Stimulated activated CD8-positive, alpha-beta memory T cell treated with anti-CD3 and anti-CD28 coated beads, Interleukin-4, amount 100 ng/mL, for 1 hour (primary cell): ENCODE results near the gene CAB39.

Source experiments
- DNase-seq, 2 donors: peaks; one replicate each; pipeline ENCODE4 v3.0.0-alpha.2; 2020; ENCODE audit warnings: low read depth in 2 of 2, low spot score in 1 of 2

Gene CAB39

GRCh38 chr2:230779607-230780006, 67.0 kb downstream of the CAB39 start:
- DNase-seq: no peak

GRCh38 chr2:230781130-230781797, 68.6 kb downstream of the CAB39 start:
- DNase-seq: no peak

GRCh38 chr2:230783101-230783500, 70.5 kb downstream of the CAB39 start:
- no peak for DNase-seq

GRCh38 chr2:230784795-230785194, 72.2 kb downstream of the CAB39 start:
- no peak for DNase-seq

GRCh38 chr2:230785346-230785745, 72.7 kb downstream of the CAB39 start:
- DNase-seq: no peak

- no peak for DNase-seq
These were observed 74.5 kb downstream of the CAB39 start for GRCh38 chr2:230787101-230787500.

- no peak for DNase-seq
These were observed 76.0 kb downstream of the CAB39 start for GRCh38 chr2:230788554-230789175.

- DNase-seq: no peak
These were observed 78.3 kb downstream of the CAB39 start for GRCh38 chr2:230790981-230791380.

- peak; percentile 40 to 47 for DNase-seq
These were observed 81.1 kb downstream of the CAB39 start for GRCh38 chr2:230793572-230794359.

- DNase-seq: no peak
These were observed 81.9 kb downstream of the CAB39 start for GRCh38 chr2:230794497-230794896.

- no peak for DNase-seq
These were observed 83.2 kb downstream of the CAB39 start for GRCh38 chr2:230795856-230796255.

GRCh38 chr2:230796280-230796862, 83.7 kb downstream of the CAB39 start:
- DNase-seq: no peak

GRCh38 chr2:230797515-230798495, 85.2 kb downstream of the CAB39 start:
- DNase-seq: no peak

GRCh38 chr2:230798769-230799399, 86.2 kb downstream of the CAB39 start:
- no peak for DNase-seq

- DNase-seq: no peak
These were observed 92.8 kb downstream of the CAB39 start for GRCh38 chr2:230805353-230806017.

GRCh38 chr2:230807729-230808128, 95.1 kb downstream of the CAB39 start:
- DNase-seq: no peak

GRCh38 chr2:230809015-230809414, 96.4 kb downstream of the CAB39 start:
- no peak for DNase-seq

- DNase-seq: no peak
These were observed 97.1 kb downstream of the CAB39 start for GRCh38 chr2:230809677-230810251.

GRCh38 chr2:230811508-230811907, 98.9 kb downstream of the CAB39 start:
- DNase-seq: no peak
